Measurements from ENCODE around the gene NMT2. TPM values are rescaled to one million over a fixed set of nuclear protein-coding genes. Genes with fewer than 3 reads are reported as not detected.

The NMT2 gene
- total RNA-seq, 1 experiment from 2014 or later = 14.4 TPM

GRCh38 chr10:15120523-15120922 lies 48.0 kb downstream of the NMT2 start:
- Histone ChIP-seq H3K27me3 (ENCODE audit: low read length) (no peaks in the 10 kb centered on the region), H3K79me2 (ENCODE audit: low read length) (no peaks in the 10 kb centered on the region), H3K27ac (ENCODE audit: low read length) (peak overlapping the region; percentile 98), H3K4me3 (ENCODE audit: low read length) (no peak overlapping the region), H3K9me3 (ENCODE audit: low read length) (no peaks in the 10 kb centered on the region), H2AFZ (ENCODE audit: low read length) (0 out of 2 replicates have a peak overlapping the region, but pooled peaks have one; percentile 45), H3F3A (ENCODE audit: low read length, unreplicated experiment) (no peaks in the 10 kb centered on the region), H3K36me3 (ENCODE audit: low read depth, low read length) (peaks cover 11% of the 10 kb centered on the region), H4K20me1 (ENCODE audit: low read length) (no peaks in the 10 kb centered on the region), H3K4me1 (ENCODE audit: insufficient read depth, low read length) (peaks cover 43% of the 10 kb centered on the region), H3K9me2 (replicated peaks; ENCODE audit: low read length) (no peaks in the 10 kb centered on the region), H3K9ac (ENCODE audit: low read length) (peak overlapping the region; percentile 47), H3K4me2 (ENCODE audit: low read length) (no peak overlapping the region)
- BruUV-seq (replicated peaks) = no TSS peak
- TF ChIP-seq CTCF (conservative IDR thresholded peaks at IDR 0.05; ENCODE audit: low read depth, low read length) = no peak
- TF ChIP-seq EZH2phosphoT487 (IDR thresholded peaks at IDR 0.05; ENCODE audit: borderline replicate concordance, low read length) = no peak
- TF ChIP-seq EZH2 (IDR thresholded peaks at IDR 0.05; ENCODE audit: low read length, unreplicated experiment) = no peak
- ATAC-seq (peak; percentile 30; the same call in 1 of the 2 replicates), DNase-seq (peak; percentile 71)
- ChIA-PET CTCF (no interaction called here), POLR2A (ENCODE audit: unreplicated experiment) (no interaction called here)
- intact Hi-C loops (cut with micrococcal nuclease) = loop anchor here (5.0 kb wide), 3 partner anchors 47 to 252 kb away; partner anchors contain the start of genes FAM171A1 and NMT2

DNA sequence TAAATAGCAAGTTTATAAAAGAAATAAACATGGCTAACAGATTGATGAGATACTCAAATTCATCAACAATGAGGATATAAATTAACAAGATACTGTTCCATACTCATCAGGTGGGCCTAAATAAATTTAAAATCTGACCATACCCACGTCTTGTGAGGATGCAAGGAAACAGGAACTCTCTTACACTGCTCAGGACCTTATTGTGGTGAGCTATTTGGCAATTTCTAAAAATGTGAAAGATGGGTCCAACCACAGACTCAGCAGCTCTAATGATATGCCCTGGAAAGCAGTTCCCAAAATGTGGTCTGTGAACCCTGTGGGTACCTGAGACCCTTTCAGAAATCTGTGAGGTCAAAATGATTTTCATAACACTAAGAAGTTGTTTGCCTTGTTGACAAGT lies 49.9 kb downstream of the NMT2 start:
- Histone ChIP-seq H3K27ac (ENCODE audit: low read length) (no peak overlapping the region), H3K36me3 (ENCODE audit: low read depth, low read length) (peaks cover 11% of the 10 kb centered on the region), H3K27me3 (ENCODE audit: low read length) (no peaks in the 10 kb centered on the region), H3K79me2 (ENCODE audit: low read length) (no peaks in the 10 kb centered on the region), H3K9me2 (replicated peaks; ENCODE audit: low read length) (no peaks in the 10 kb centered on the region), H3K4me1 (ENCODE audit: insufficient read depth, low read length) (peaks cover 35% of the 10 kb centered on the region), H4K20me1 (ENCODE audit: low read length) (no peaks in the 10 kb centered on the region), H3K9me3 (ENCODE audit: low read length) (no peaks in the 10 kb centered on the region), H2AFZ (ENCODE audit: low read length) (no peak overlapping the region), H3K9ac (ENCODE audit: low read length) (no peak overlapping the region), H3K4me2 (ENCODE audit: low read length) (no peak overlapping the region), H3K4me3 (ENCODE audit: low read length) (no peak overlapping the region), H3F3A (ENCODE audit: low read length, unreplicated experiment) (no peaks in the 10 kb centered on the region)
- no peak for TF ChIP-seq CTCF (conservative IDR thresholded peaks at IDR 0.05; ENCODE audit: low read depth, low read length)
- TF ChIP-seq EZH2phosphoT487 (IDR thresholded peaks at IDR 0.05; ENCODE audit: borderline replicate concordance, low read length) = no peak
- TF ChIP-seq EZH2 (IDR thresholded peaks at IDR 0.05; ENCODE audit: low read length, unreplicated experiment) = no peak
- no TSS peak for BruUV-seq (replicated peaks)
- ATAC-seq (no peak), DNase-seq (no peak)
- ChIA-PET POLR2A (ENCODE audit: unreplicated experiment) (no interaction called here), CTCF (no interaction called here)
- intact Hi-C loops (cut with micrococcal nuclease) = no loop called here

DNA sequence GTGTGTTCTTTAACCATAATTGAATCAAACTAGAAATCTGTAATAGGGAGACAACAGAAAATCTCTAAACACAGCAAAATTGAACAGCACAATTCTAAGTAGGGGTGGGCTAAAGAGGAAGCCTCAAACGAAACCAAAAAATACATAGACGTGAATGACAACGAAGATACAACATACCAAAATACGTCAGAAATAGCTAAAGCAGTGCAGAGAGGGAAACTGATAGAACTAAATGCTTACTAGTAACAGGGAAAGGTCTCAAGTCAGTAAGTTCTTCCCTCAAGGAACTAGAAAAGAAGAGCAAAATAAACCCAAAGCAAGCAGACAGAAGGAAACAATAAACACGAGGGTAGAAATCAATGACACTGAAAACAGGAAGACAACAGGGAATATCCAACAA lies 52.3 kb downstream of the NMT2 start:
- BruUV-seq (replicated peaks) = no TSS peak
- CTCF ChIA-PET = no interaction called here

More for the DNA sequence above, 52.3 kb downstream of the NMT2 start:
- H2AFZ ChIP-seq (ENCODE audit: low read length) = no peak overlapping the region
- no peaks in the 10 kb centered on the region for H3K9me2 ChIP-seq (replicated peaks; ENCODE audit: low read length)
- no peaks in the 10 kb centered on the region for H3F3A ChIP-seq (ENCODE audit: low read length, unreplicated experiment)
- no peak overlapping the region for H3K27ac ChIP-seq (ENCODE audit: low read length)
- no peaks in the 10 kb centered on the region for H3K27me3 ChIP-seq (ENCODE audit: low read length)
- H3K9me3 ChIP-seq (ENCODE audit: low read length) = no peaks in the 10 kb centered on the region
- H3K9ac ChIP-seq (ENCODE audit: low read length) = no peak overlapping the region
- TF ChIP-seq EZH2 (IDR thresholded peaks at IDR 0.05; ENCODE audit: low read length, unreplicated experiment) = no peak
- no peak for TF ChIP-seq CTCF (conservative IDR thresholded peaks at IDR 0.05; ENCODE audit: low read depth, low read length)
- TF ChIP-seq EZH2phosphoT487 (IDR thresholded peaks at IDR 0.05; ENCODE audit: borderline replicate concordance, low read length) = no peak
- POLR2A ChIA-PET (ENCODE audit: unreplicated experiment) = no interaction called here
- no peaks in the 10 kb centered on the region for H4K20me1 ChIP-seq (ENCODE audit: low read length)
- no peaks in the 10 kb centered on the region for H3K79me2 ChIP-seq (ENCODE audit: low read length)
- H3K36me3 ChIP-seq (ENCODE audit: low read depth, low read length) = peaks cover 15% of the 10 kb centered on the region
- peaks cover 12% of the 10 kb centered on the region for H3K4me1 ChIP-seq (ENCODE audit: insufficient read depth, low read length)
- ATAC-seq (no peak), DNase-seq (no peak)
- no peak overlapping the region for H3K4me3 ChIP-seq (ENCODE audit: low read length)
- H3K4me2 ChIP-seq (ENCODE audit: low read length) = no peak overlapping the region
- intact Hi-C loops (cut with micrococcal nuclease) = no loop called here

All from PC-3 (cell line).